ENCODE measurements around the gene PDE4D. TPM values are rescaled to one million over a fixed set of nuclear protein-coding genes. Genes with fewer than 3 reads are reported as not detected.

Gene PDE4D
- total RNA-seq, 1 donor from 2014 or later = 7.3 TPM

GRCh38 chr5:59126708-59127573 is 766.6 kb downstream of the PDE4D start:
- peak; percentile 17 for ATAC-seq

- ATAC-seq = no peak
These were observed 767.4 kb downstream of the PDE4D start for GRCh38 chr5:59126016-59126707.

GRCh38 chr5:59125011-59125961 is 768.2 kb downstream of the PDE4D start:
- ATAC-seq = no peak

GRCh38 chr5:59123595-59124561 is 769.6 kb downstream of the PDE4D start:
- ATAC-seq = no peak

GRCh38 chr5:59119480-59119879 is 774.0 kb downstream of the PDE4D start:
- no peak for ATAC-seq

- ATAC-seq = no peak
These were observed 776.2 kb downstream of the PDE4D start for GRCh38 chr5:59117320-59117719.

GRCh38 chr5:59116231-59116865 is 777.2 kb downstream of the PDE4D start:
- ATAC-seq = no peak

GRCh38 chr5:59115345-59115744 is 778.2 kb downstream of the PDE4D start:
- no peak for ATAC-seq

- ATAC-seq = no peak
These were observed 784.1 kb downstream of the PDE4D start for GRCh38 chr5:59109383-59109782.

- peak; percentile 87 for ATAC-seq
These were observed 785.8 kb downstream of the PDE4D start for GRCh38 chr5:59107692-59108091.

- ATAC-seq = no peak
These were observed 789.0 kb downstream of the PDE4D start for GRCh38 chr5:59104400-59105127.

- ATAC-seq = no peak
These were observed 790.2 kb downstream of the PDE4D start for GRCh38 chr5:59103303-59103702.

GRCh38 chr5:59102437-59102836 is 791.1 kb downstream of the PDE4D start:
- no peak for ATAC-seq

- ATAC-seq = no peak
These were observed 792.7 kb downstream of the PDE4D start for GRCh38 chr5:59100875-59101274.

GRCh38 chr5:59099995-59100345 is 793.6 kb downstream of the PDE4D start:
- no peak for ATAC-seq

- peak; percentile 94 for ATAC-seq
These were observed 794.1 kb downstream of the PDE4D start for GRCh38 chr5:59099270-59099994.

- ATAC-seq = no peak
These were observed 794.8 kb downstream of the PDE4D start for GRCh38 chr5:59098743-59099142.

- ATAC-seq = no peak
These were observed 795.8 kb downstream of the PDE4D start for GRCh38 chr5:59097712-59098111.

GRCh38 chr5:59097116-59097515 is 796.4 kb downstream of the PDE4D start:
- ATAC-seq = no peak

GRCh38 chr5:59095480-59095879 is 798.0 kb downstream of the PDE4D start:
- no peak for ATAC-seq
